Uterus (tissue), 4 donors: Measurements from ENCODE around the gene CDH24. TPM values are rescaled to one million over a fixed set of nuclear protein-coding genes. Genes with fewer than 3 reads are reported as not detected.

Experiments used
- DNase-seq, 2 donors: peaks; one replicate each; pipeline ENCODE4 v3.0.0-alpha.2; 2019 to 2020
- H3K27ac ChIP-seq, 2 donors: fragments of 200-600 bp; sonication (generic); 1 replicate in 1 of 2; 2 replicates in 1 of 2; pipeline ENCODE4 v1.5.1; 2016 to 2018
- H3K27me3 ChIP-seq, 2 donors: fragments of 200-600 bp; sonication (generic); one replicate each; pipeline ENCODE4 v1.5.1; 2018 to 2019; ENCODE audit warnings: control low read depth in 1 of 2
- H3K36me3 ChIP-seq, 2 donors: fragments of 200-600 bp; sonication (generic); one replicate each; pipeline ENCODE4 v1.5.1; 2019; ENCODE audit warnings: control low read depth in 1 of 2
- H3K4me1 ChIP-seq, 2 donors: fragments of 200-600 bp; sonication (generic); one replicate each; pipeline ENCODE4 v1.5.1; 2018 to 2019; ENCODE audit warnings: control low read depth in 1 of 2
- H3K4me3 ChIP-seq, 2 donors: fragments of 200-600 bp; sonication (generic); 1 replicate in 1 of 2; 2 replicates in 1 of 2; pipeline ENCODE4 v1.5.1; 2018 to 2019; ENCODE audit warnings: mild to moderate bottlenecking in 1 of 2
- H3K9me3 ChIP-seq, 2 donors: fragments of 200-600 bp; sonication (generic); one replicate each; pipeline ENCODE4 v1.5.1; 2019; ENCODE audit warnings: control low read depth in 1 of 2
- CTCF ChIP-seq, 4 experiments: fragments of 200-600 bp in 2 of 4; fragments of 450-650 bp in 2 of 4; sonication (generic) in 2 of 4; IDR thresholded peaks; one replicate each; pipeline ENCODE4 v1.5.1; 2016 to 2019; ENCODE audit warnings: antibody characterized with exemption in 4 of 4, mild to moderate bottlenecking in 2 of 4, moderate library complexity in 1 of 4
- POLR2A ChIP-seq, 2 donors: fragments of 450-650 bp; IDR thresholded peaks; one replicate each; pipeline ENCODE4 v1.6.1; 2016; ENCODE audit warnings: antibody characterized with exemption in 2 of 2, mild to moderate bottlenecking in 1 of 2, moderate library complexity in 1 of 2
- intact Hi-C: fragments of 100-400 bp; cut with DNase I; formaldehyde crosslinking; loops from one replicate; pipeline ENCODE4 v1.15.1; 2023; ENCODE audit warnings: low total_unique reads
- total RNA-seq, 4 donors: library from RNA; depleted of rRNA in 3 of 4; stranded (reverse); fragments of >200 nt in 3 of 4; gene quantifications; one replicate each; pipeline versions ENCODE4 v1.1.0 to v1.2.4, GENCODE V29; 2014 to 2023
- donor health status: DM: yes; HTN: yes; CAD: no.

Gene CDH24
- total RNA-seq, 4 donors from 2014 or later, result 6.5 to 18.0 (median 13.8) TPM

DNA sequence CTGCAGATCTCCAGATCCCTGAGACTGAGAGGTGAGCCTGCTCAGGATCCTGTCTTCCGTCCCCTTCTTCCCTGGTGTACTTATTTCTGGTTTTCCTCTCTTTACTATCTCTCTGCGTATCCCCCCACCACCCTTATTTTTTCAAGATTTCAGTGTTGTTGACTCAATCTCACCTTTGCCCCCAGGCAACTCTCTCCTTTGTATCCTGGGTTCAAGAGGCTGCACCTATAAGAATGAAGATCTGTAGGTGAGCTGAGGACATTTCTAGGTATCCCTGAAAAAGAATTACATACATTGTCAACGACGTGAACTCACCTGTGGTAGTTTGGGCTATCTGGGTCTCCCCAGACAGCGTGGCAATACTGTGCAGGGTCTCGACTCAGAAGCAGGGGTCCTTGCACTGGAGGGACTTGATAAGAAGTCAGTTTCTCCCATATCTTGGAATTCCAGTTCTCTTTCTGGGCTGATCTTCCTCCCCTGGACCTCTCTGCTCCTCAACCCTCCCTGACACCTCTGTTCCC is 46.8 kb upstream of the CDH24 start:
- no peak overlapping the region for H3K27ac ChIP-seq
- no peaks in the 10 kb centered on the region for H3K4me1 ChIP-seq
- no peak for DNase-seq
- intact Hi-C loops, result no loop called here
- H3K4me3 ChIP-seq, result no peak overlapping the region
- TF ChIP-seq POLR2A (IDR thresholded peaks at IDR 0.05), result no peak
- no peak for TF ChIP-seq CTCF (IDR thresholded peaks at IDR 0.05)
- no peaks in the 10 kb centered on the region for H3K36me3 ChIP-seq
- no peaks in the 10 kb centered on the region for H3K27me3 ChIP-seq
- no peaks in the 10 kb centered on the region for H3K9me3 ChIP-seq

GRCh38 chr14:23103581-23103980 is 46.3 kb upstream of the CDH24 start:
- no peak overlapping the region for H3K4me3 ChIP-seq
- intact Hi-C loops, result no loop called here
- H3K4me1 ChIP-seq, result no peaks in the 10 kb centered on the region
- H3K27ac ChIP-seq, result no peak overlapping the region
- no peaks in the 10 kb centered on the region for H3K27me3 ChIP-seq
- H3K9me3 ChIP-seq, result no peaks in the 10 kb centered on the region
- no peak for TF ChIP-seq POLR2A (IDR thresholded peaks at IDR 0.05)
- no peaks in the 10 kb centered on the region for H3K36me3 ChIP-seq
- DNase-seq, result no peak

DNA sequence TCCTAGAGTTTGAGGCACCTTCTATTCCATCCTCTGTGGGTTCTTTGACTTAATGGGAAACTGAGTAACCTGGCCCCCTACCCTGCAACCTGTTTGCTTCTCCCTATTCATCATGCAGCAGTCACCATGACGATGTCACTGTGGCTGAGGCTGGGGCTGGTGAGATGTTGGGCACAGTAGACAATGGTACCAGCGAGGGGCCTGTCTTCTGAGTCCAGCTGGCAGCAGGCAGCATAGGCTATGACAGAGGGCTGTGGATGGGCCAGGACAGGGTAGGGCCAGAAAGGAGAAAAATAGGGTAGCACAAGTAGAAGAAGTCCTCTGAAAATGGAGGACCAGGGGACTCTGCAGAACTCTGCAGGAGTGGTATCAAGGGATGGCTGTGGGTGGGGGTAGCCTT is 45.5 kb upstream of the CDH24 start:
- intact Hi-C loops, result no loop called here
- Histone ChIP-seq H3K4me3 (no peak overlapping the region), H3K4me1 (no peaks in the 10 kb centered on the region), H3K36me3 (no peaks in the 10 kb centered on the region), H3K27ac (no peak overlapping the region), H3K9me3 (no peaks in the 10 kb centered on the region), H3K27me3 (no peaks in the 10 kb centered on the region)
- DNase-seq, result no peak
- TF ChIP-seq POLR2A (IDR thresholded peaks at IDR 0.05) (no peak), CTCF (IDR thresholded peaks at IDR 0.05) (no peak)

DNA sequence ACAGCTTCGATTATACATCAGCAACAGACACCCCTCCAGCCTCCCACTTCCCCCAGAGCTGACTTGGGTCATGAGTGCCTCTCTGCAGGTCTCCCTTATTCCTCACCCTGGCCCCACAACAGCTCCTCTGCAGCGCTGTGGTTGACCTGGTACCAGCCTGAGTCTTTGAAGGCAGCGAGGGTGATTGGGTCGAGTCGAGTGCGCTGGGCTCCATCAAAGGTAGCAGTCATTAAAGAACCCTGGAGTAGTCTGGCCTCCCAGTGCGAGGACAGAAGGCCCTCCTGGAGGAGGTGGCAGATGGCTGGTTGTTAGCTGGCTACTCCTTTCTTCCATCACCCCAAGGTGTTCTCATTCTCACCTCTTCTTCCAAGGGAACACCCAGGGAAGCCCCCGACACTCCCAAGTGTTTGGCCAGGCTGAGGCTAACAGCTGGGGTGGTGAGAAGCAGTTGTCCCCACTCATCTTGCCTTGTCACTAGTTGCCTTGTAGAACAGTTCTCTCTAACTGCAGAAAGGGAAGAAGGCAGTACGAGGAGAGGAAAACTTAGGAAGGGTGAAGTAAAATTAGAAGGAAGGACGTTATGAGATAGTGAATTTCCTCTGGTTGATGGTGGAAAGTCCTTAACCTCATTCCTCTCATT is 44.8 kb upstream of the CDH24 start:
- no peak for TF ChIP-seq CTCF (IDR thresholded peaks at IDR 0.05)
- no peak for TF ChIP-seq POLR2A (IDR thresholded peaks at IDR 0.05)
- H3K4me3 ChIP-seq, result no peak overlapping the region
- no peaks in the 10 kb centered on the region for H3K27me3 ChIP-seq
- no peaks in the 10 kb centered on the region for H3K4me1 ChIP-seq
- no peaks in the 10 kb centered on the region for H3K9me3 ChIP-seq
- no peak for DNase-seq
- H3K36me3 ChIP-seq, result no peaks in the 10 kb centered on the region
- H3K27ac ChIP-seq, result no peak overlapping the region
- intact Hi-C loops, result no loop called here

DNA sequence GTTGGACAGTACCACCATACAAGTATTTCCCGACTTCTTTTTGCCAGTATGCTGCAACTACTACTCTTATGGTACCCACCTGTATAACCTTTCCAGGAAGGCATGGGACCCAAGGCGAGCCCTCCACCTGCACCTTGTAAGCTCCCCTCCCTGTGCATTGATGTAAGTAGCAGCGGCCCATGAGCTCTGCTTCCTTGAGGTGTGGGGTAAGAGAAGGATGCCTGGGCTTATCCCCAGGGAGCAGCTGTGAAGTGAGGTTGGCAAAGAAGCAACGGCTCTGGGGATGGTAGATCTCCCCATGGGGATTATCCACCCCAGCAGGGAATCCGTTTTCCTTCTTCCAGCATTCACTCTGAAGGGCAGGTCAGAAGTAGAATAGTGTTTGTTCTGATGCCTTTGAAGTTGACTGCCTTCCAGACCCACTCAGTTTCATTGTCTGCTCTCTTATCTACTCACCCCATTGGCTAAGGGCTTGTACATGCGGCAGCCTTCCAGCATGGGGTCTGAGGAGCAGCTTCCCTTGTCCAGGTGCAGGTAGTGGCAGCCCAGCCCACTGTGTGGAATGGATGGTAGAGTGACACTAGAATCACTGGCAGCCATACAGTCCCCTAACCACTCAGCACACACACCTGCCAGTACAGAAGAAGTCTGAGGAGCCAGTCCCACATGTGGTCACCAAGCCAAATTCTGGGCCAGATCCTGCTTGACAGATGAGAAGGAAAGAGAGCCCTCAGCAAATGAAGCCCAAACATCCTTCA is 44.1 kb upstream of the CDH24 start:
- intact Hi-C loops, result no loop called here

More for the DNA sequence above, 44.1 kb upstream of the CDH24 start:
- Histone ChIP-seq H3K9me3 (no peaks in the 10 kb centered on the region), H3K36me3 (no peaks in the 10 kb centered on the region), H3K4me1 (no peaks in the 10 kb centered on the region), H3K27ac (no peak overlapping the region), H3K27me3 (no peaks in the 10 kb centered on the region), H3K4me3 (no peak overlapping the region)
- TF ChIP-seq POLR2A (IDR thresholded peaks at IDR 0.05) (no peak), CTCF (IDR thresholded peaks at IDR 0.05) (no peak)
- no peak for DNase-seq
